Mesothelial cell of epicardium (in vitro differentiated cells): ENCODE results near the gene GLMP. TPM values are rescaled to one million over a fixed set of nuclear protein-coding genes. Genes with fewer than 3 reads are reported as not detected.

Source experiments
- DNase-seq, 2 experiments: peaks; one replicate each; pipeline ENCODE4 v3.0.0; 2021; ENCODE audit warnings: low spot score in 2 of 2; ENCODE audit not compliant: unreplicated experiment in 2 of 2
- H3K27ac Mint-ChIP-seq: 2 replicates; pipeline ENCODE4 v1.8.0; 2021; ENCODE audit warnings: mixed read lengths
- H3K27me3 Mint-ChIP-seq: 2 replicates; pipeline ENCODE4 v1.8.0; 2021; ENCODE audit warnings: low read depth, mixed read lengths
- H3K36me3 Mint-ChIP-seq: 2 replicates; pipeline ENCODE4 v1.8.0; 2021; ENCODE audit warnings: mixed read lengths
- H3K4me1 Mint-ChIP-seq: 2 replicates; pipeline ENCODE4 v1.8.0; 2021; ENCODE audit warnings: mixed read lengths
- H3K4me3 Mint-ChIP-seq: 2 replicates; pipeline ENCODE4 v1.8.0; 2021; ENCODE audit warnings: mild to moderate bottlenecking, moderate library complexity, mixed read lengths
- H3K9me3 Mint-ChIP-seq: 2 replicates; pipeline ENCODE4 v1.8.0; 2021; ENCODE audit warnings: mixed read lengths
- total RNA-seq: library from RNA; stranded (reverse); gene quantifications from 3 replicates; pipeline ENCODE4 v1.2.1, GENCODE V29; 2021
- TF ChIP-seq, protein P1 (sequence below): fragments of 200-600 bp; sonication (generic); IDR thresholded peaks from one replicate; pipeline ENCODE4 v1.5.0; 2021; ENCODE audit warnings: antibody characterized with exemption; ENCODE audit not compliant: unreplicated experiment

Gene GLMP, protein sequence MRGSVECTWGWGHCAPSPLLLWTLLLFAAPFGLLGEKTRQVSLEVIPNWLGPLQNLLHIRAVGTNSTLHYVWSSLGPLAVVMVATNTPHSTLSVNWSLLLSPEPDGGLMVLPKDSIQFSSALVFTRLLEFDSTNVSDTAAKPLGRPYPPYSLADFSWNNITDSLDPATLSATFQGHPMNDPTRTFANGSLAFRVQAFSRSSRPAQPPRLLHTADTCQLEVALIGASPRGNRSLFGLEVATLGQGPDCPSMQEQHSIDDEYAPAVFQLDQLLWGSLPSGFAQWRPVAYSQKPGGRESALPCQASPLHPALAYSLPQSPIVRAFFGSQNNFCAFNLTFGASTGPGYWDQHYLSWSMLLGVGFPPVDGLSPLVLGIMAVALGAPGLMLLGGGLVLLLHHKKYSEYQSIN
- total RNA-seq, result 60.2 to 64.2 TPM (median 63.2 TPM) in 3 replicates

DNA sequence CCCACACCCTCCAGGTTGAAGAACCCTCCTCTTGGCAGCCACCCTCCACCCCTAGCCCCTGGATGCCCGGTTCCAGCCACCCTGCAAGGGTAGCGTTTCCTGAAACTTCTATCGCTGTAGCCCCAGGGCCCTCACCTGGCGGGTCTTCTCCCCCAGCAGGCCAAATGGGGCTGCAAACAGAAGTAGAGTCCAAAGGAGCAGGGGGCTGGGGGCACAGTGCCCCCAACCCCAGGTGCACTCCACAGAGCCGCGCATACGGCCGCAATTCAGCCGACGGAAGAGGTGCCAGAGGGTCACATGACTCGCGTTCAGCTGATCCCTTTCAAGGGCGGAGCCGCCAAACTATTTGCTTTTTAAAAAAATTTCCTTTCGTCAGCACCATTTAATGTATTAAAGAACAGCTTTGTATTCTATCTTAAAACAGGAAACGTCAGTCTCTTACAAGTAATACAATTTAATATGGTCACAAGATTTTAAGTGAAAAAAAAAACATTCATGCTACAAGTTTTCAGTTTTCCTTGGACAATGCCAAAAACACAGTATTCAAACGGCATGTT is at the start of gene GLMP:
Gene GLMP, minus strand, starts transcription at position 289 of the 557 bp plus-strand sequence. Its CDS starts 34 bp downstream, at position 255.
- Mint-ChIP-seq H3K27me3 (no peaks in the 10 kb centered on the region), H3K36me3 (no peaks in the 10 kb centered on the region), H3K27ac (peak within 1 kb of the TSS; percentile 61), H3K4me1 (peaks cover 16% of the 10 kb centered on the region), H3K4me3 (peak within 1 kb of the TSS; percentile 88), H3K9me3 (no peaks in the 10 kb centered on the region)
- DNase-seq, result no peak
- TF ChIP-seq, protein P1, sequence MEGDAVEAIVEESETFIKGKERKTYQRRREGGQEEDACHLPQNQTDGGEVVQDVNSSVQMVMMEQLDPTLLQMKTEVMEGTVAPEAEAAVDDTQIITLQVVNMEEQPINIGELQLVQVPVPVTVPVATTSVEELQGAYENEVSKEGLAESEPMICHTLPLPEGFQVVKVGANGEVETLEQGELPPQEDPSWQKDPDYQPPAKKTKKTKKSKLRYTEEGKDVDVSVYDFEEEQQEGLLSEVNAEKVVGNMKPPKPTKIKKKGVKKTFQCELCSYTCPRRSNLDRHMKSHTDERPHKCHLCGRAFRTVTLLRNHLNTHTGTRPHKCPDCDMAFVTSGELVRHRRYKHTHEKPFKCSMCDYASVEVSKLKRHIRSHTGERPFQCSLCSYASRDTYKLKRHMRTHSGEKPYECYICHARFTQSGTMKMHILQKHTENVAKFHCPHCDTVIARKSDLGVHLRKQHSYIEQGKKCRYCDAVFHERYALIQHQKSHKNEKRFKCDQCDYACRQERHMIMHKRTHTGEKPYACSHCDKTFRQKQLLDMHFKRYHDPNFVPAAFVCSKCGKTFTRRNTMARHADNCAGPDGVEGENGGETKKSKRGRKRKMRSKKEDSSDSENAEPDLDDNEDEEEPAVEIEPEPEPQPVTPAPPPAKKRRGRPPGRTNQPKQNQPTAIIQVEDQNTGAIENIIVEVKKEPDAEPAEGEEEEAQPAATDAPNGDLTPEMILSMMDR, result no peak

DNA sequence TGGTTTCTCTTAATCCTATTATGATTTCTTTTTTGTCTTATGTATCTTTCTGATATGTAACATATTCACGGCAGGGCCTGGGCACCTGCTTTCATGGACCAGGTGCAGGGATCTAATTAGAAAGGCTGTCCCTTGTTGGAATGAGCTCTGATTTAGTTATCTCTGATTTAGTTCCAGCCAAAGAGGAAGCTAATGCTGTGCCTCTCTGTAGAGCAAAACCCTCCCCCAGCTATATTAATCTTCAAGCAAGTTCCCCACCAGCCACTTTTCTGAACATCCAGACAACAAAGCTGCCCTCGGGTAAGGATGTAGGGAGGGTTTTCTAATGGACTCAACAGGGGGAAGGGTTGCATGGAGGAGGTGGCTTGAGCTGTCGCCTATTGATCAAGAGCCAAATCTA is 48.9 kb upstream of the GLMP start:
- DNase-seq, result no peak
- no peaks in the 10 kb centered on the region for H3K9me3 Mint-ChIP-seq
- H3K4me1 Mint-ChIP-seq, result peaks cover 35% of the 10 kb centered on the region
- H3K27ac Mint-ChIP-seq, result peak overlapping the region; percentile 70
- peaks cover 4% of the 10 kb centered on the region for H3K27me3 Mint-ChIP-seq
- H3K36me3 Mint-ChIP-seq, result no peaks in the 10 kb centered on the region
- TF ChIP-seq, protein P1, result no peak
- no peak overlapping the region for H3K4me3 Mint-ChIP-seq

DNA sequence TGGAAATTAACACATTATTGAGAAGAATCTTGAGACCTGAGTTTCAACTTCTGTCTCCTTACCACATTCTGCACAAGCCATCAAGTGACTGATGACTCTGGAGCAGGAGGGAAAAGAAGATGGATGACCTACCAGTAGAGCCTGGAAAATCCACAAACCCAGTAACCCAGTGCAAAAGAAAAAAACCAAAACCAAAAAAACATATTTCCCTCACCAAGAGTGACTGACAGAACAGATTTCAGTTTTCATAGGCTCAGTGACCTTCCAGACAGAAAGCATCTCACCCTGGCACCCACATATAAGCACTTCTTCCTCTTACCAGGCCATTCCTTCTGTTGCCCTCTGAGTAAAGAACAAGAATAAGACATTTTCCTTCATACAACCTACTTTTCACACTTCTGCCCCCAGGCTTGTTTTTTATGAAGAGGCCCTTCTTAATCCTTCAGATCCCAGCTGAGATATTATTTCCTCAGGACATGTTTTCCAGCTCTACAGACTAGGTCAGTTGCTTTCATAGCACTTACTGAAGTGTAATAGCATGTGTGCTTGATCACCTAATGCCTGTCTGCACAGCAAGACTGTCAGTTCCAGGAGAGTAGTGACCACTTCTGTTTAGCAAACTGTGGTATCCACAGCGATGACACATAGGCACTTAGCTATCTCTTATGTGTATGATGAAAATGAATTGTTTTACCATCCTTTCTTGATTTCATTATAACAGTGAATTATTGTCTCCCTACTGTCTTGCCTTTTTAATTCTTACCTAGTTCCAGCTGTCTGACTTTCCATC is 46.9 kb upstream of the GLMP start:
- Mint-ChIP-seq H3K27me3 (peaks cover 2% of the 10 kb centered on the region), H3K36me3 (no peaks in the 10 kb centered on the region), H3K9me3 (no peaks in the 10 kb centered on the region), H3K4me1 (peaks cover 37% of the 10 kb centered on the region), H3K4me3 (no peak overlapping the region), H3K27ac (peak overlapping the region; percentile 29)
- TF ChIP-seq, protein P1, result no peak
- DNase-seq, result no peak

DNA sequence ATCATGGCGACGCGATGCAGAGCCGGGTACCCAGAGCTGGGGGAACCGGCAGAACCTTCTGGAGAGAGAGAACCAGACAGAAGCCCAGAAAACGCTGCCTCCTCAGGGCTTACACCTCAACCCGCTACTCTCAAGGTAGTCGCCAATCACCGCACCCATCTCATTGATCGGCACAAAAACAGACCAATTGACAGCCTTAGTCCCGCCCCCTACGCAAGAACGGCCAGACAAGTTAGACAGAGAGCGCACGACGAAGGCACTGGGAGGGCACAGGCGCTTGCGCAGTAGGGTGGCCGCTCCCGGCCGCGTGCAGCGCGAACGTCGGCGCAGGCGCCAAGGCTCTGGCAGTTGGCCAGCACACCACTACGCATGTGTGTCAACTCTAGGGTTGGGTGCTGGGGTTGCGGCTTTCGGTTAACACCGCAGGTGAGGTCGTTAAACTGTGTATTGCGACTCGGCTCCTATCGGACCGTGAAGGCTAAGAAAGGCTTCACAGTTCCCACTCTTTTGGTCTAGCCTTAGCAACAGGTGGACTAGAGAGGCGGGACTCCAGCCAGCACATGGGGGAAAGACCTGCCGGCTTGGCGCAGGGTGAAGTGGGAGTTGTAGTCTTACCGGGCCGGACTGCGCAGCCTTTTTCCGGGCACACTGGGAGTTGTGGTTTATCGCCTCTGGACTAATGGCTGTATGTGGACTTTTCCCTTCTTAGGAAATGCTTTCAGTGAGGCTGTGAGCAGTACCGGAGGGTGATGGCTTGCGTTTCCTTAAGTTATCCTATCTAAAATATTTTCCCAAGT is 42.9 kb upstream of the GLMP start, which contains the start of the genes CCT3 and TSACC:
Gene CCT3, minus strand, starts transcription at position 113 of the 797 bp plus-strand sequence. Its CDS starts 108 bp downstream, at position 5.
Gene TSACC, plus strand, starts transcription at position 347 of the 797 bp plus-strand sequence. CDS start 1,232 bp downstream, outside the sequence.
- TF ChIP-seq, protein P1, result no peak
- H3K9me3 Mint-ChIP-seq, result no peaks in the 10 kb centered on the region
- peaks cover 9% of the 10 kb centered on the region for H3K36me3 Mint-ChIP-seq
- DNase-seq, result peak; percentile 98 to 100
- peak within 1 kb of the TSS; percentile 97 for H3K27ac Mint-ChIP-seq
- H3K4me1 Mint-ChIP-seq, result peaks cover 31% of the 10 kb centered on the region
- no peaks in the 10 kb centered on the region for H3K27me3 Mint-ChIP-seq
- peak within 1 kb of the TSS; percentile 99 for H3K4me3 Mint-ChIP-seq

DNA sequence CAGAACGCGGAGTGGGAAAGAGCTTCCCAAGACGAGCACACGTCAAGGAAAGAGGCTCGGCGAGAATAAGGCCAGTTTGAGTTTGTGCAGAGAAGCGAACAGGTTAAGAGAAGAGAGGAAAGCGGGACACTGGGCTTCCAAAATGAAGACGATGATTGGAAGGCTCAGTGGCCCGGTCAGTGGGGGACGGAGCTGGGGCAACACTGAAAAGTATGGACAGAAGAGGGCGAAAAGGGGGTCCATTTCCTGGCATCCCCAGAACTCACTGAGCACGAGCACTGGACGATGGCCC is 42.4 kb upstream of the GLMP start:
- H3K4me3 Mint-ChIP-seq, result peak overlapping the region; percentile 99
- TF ChIP-seq, protein P1, result no peak
- no peaks in the 10 kb centered on the region for H3K27me3 Mint-ChIP-seq
- peaks cover 28% of the 10 kb centered on the region for H3K4me1 Mint-ChIP-seq
- no peak for DNase-seq
- peaks cover 11% of the 10 kb centered on the region for H3K36me3 Mint-ChIP-seq
- peak overlapping the region; percentile 97 for H3K27ac Mint-ChIP-seq
- no peaks in the 10 kb centered on the region for H3K9me3 Mint-ChIP-seq
